Measurements from ENCODE around the gene SLC37A1. TPM values are rescaled to one million over a fixed set of nuclear protein-coding genes. Genes with fewer than 3 reads are reported as not detected.

Gene SLC37A1
- total RNA-seq, 6 donors from 2014 or later, result 20.8 to 70.2 (median 36.8) TPM

- TF ChIP-seq POLR2A (IDR thresholded peaks at IDR 0.05), result no peak
- no peak for TF ChIP-seq CTCF (IDR thresholded peaks at IDR 0.05)
- TF ChIP-seq EP300 (IDR thresholded peaks at IDR 0.05), result no peak
- TF ChIP-seq POLR2AphosphoS5 (IDR thresholded peaks at IDR 0.05), result no peak
- WGBS, 2 donors, result 98% methylated on average over 13 of the region's 13 CpGs
- peak in 1 of 2 donors; percentile 10 for DNase-seq
- no peaks in the 10 kb centered on the region for H3K27me3 ChIP-seq
- no peaks in the 10 kb centered on the region for H3K4me1 ChIP-seq
- ATAC-seq (ENCODE audit: low FRiP score in 2 of 2), result no peak
- no peak overlapping the region for H3K4me3 ChIP-seq
- H3K36me3 ChIP-seq, result peaks cover 13 to 97% (median 70%) of the 10 kb centered on the region in 4 donors
- no peak overlapping the region for H3K27ac ChIP-seq
- no peaks in the 10 kb centered on the region for H3K9me3 ChIP-seq
Measured at GRCh38 chr21:42559326-42559725, 45.7 kb downstream of the SLC37A1 start.

GRCh38 chr21:42560517-42561179 is 47.0 kb downstream of the SLC37A1 start:
- no peaks in the 10 kb centered on the region for H3K9me3 ChIP-seq
- TF ChIP-seq EP300 (IDR thresholded peaks at IDR 0.05) (no peak), POLR2A (IDR thresholded peaks at IDR 0.05) (no peak), CTCF (IDR thresholded peaks at IDR 0.05) (no peak), POLR2AphosphoS5 (IDR thresholded peaks at IDR 0.05) (no peak)

GRCh38 chr21:42561762-42562650 is 48.4 kb downstream of the SLC37A1 start:
- Histone ChIP-seq H3K4me3 (no peak overlapping the region), H3K4me1 (peaks cover 0 to 13% (median 5%) of the 10 kb centered on the region in 4 donors), H3K36me3 (peaks cover 10 to 95% (median 59%) of the 10 kb centered on the region in 4 donors), H3K27ac (no peak overlapping the region), H3K9me3 (no peaks in the 10 kb centered on the region), H3K27me3 (no peaks in the 10 kb centered on the region)
- TF ChIP-seq POLR2AphosphoS5 (IDR thresholded peaks at IDR 0.05) (no peak), EP300 (IDR thresholded peaks at IDR 0.05) (no peak), POLR2A (IDR thresholded peaks at IDR 0.05) (no peak), CTCF (IDR thresholded peaks at IDR 0.05) (no peak)
- DNase-seq, result peak in 1 of 2 donors; percentile 20
- no peak for ATAC-seq (ENCODE audit: low FRiP score in 2 of 2)
- WGBS, 2 donors, result 85 to 86% methylated on average over 14 to 23 of the region's 23 CpGs

More at GRCh38 chr21:42560517-42561179, 47.0 kb downstream of the SLC37A1 start:
- DNase-seq, result peak in 1 of 2 donors; percentile 5
- H3K27ac ChIP-seq, result no peak overlapping the region
- H3K4me1 ChIP-seq, result no peaks in the 10 kb centered on the region
- H3K27me3 ChIP-seq, result no peaks in the 10 kb centered on the region
- peaks cover 10 to 96% (median 68%) of the 10 kb centered on the region in 4 donors for H3K36me3 ChIP-seq
- 91 to 92% methylated on average over 6 to 8 of the region's 8 CpGs for WGBS, 2 donors
- no peak for ATAC-seq (ENCODE audit: low FRiP score in 2 of 2)
- H3K4me3 ChIP-seq, result no peak overlapping the region

- DNase-seq, result peak; percentile 14 to 15
- Histone ChIP-seq H3K27ac (no peak overlapping the region), H3K27me3 (no peaks in the 10 kb centered on the region), H3K4me1 (peaks cover 0 to 21% (median 5%) of the 10 kb centered on the region in 4 donors), H3K4me3 (no peak overlapping the region), H3K9me3 (no peaks in the 10 kb centered on the region), H3K36me3 (peaks cover 10 to 95% (median 57%) of the 10 kb centered on the region in 4 donors)
- ATAC-seq (ENCODE audit: low FRiP score in 2 of 2), result no peak
- WGBS, 2 donors, result 92 to 97% methylated on average over 7 to 8 of the region's 8 CpGs
- TF ChIP-seq EP300 (IDR thresholded peaks at IDR 0.05) (no peak), POLR2AphosphoS5 (IDR thresholded peaks at IDR 0.05) (no peak), CTCF (IDR thresholded peaks at IDR 0.05) (no peak), POLR2A (IDR thresholded peaks at IDR 0.05) (no peak)
Measured at GRCh38 chr21:42562816-42563215, 49.2 kb downstream of the SLC37A1 start.
